GM18508 (cell line): ENCODE measurements around the gene CALM1.

ENCODE experiments used
- ATAC-seq: cut with Tn5 transposase; IDR thresholded peaks from one replicate; pipeline ENCODE4 v1.9.1; 2021; ENCODE audit warnings: moderate number of reproducible peaks; ENCODE audit not compliant: insufficient read depth, unreplicated experiment

The CALM1 gene

GRCh38 chr14:90438841-90439240 is 42.0 kb downstream of the CALM1 start:
- ATAC-seq, result no peak

DNA sequence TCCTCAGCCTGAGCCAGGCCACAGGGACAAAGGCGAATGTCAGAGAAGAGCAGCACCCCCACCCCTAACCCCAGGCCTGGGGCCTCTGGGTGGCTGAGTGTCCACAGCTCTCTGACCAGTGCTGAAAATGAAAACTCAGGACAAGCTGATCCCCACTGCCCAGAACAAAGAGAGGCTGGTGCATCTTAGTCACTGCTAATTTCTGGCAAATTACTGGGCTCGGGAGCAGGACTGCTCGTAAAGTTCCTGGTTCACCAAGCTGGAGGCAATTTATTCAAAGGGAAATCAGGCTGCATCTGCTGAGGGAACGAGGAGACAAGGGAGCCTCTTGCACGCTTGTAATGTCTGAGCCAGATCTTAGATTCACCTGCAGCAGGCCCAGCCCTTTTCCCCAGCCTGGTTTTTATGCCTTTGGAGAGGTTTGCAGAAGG is 43.2 kb downstream of the CALM1 start:
- no peak for ATAC-seq

DNA sequence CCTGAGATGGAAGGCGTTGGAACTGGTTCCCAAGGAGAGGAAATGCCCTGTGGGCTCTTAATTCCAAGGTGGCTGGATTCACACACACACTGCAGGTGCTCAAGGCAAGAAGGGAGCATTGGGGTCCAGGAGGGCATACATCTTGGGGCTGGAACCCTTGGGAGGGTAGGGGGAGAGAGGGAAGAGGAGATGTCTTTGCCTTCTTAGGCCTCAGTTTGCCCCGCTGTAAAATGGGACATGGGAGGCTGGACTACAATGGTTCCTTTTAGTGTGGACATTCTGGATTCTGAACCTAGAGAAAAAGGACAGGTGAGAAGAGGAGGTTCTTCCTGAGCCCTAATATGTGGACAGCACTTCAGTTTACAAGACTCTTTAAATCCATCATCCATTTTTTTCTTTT is 43.8 kb downstream of the CALM1 start:
- ATAC-seq, result no peak

GRCh38 chr14:90442388-90442787 is 45.6 kb downstream of the CALM1 start:
- no peak for ATAC-seq

DNA sequence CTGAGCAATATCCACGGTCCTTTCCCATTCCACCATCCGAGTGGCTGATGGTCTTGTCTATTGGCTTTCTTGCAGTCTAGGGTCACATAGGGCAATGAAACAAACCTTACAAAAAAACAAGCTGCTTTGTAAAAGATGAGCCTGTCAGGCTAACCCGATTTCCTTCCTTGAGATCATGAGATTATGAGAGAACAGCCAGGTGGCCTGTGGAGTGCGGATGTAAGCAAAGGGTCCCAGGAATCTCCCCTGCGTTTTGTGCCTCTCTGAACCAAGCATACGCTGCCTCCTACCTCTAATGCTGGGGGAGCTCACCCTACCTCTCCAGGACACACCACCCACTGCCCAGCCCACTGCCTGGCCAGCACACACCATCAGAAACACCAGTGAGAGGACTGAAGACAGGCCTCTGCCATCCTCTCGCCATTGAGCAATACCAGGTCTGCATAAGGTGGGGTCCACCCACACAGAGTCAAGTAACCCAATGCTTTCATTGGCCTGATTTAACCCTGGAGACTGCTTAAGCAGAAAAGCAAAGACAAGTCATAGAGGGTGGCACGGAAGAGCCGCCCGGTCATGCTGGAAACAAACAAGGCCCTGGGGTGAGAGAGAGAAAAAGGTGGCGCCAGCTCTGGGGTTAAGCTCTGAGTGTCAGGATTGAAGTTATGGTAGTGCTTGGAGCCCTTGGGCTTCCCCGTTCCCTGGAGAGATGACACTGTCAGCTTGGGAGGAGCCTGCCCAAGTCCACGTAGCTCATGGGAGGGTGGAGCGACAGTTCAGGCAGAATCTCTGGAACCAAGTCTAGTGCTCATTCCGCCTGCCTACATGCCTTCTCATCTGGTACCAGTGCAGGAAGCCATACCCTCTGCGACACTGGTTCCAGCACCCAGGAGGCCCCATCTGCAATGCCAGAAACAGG is 46.6 kb downstream of the CALM1 start:
- no peak for ATAC-seq

- no peak for ATAC-seq
Observed at GRCh38 chr14:90444077-90444696, 47.4 kb downstream of the CALM1 start.

GRCh38 chr14:90445011-90445410 is 48.2 kb downstream of the CALM1 start:
- ATAC-seq, result no peak

- no peak for ATAC-seq
Observed at GRCh38 chr14:90446405-90446804, 49.6 kb downstream of the CALM1 start.

DNA sequence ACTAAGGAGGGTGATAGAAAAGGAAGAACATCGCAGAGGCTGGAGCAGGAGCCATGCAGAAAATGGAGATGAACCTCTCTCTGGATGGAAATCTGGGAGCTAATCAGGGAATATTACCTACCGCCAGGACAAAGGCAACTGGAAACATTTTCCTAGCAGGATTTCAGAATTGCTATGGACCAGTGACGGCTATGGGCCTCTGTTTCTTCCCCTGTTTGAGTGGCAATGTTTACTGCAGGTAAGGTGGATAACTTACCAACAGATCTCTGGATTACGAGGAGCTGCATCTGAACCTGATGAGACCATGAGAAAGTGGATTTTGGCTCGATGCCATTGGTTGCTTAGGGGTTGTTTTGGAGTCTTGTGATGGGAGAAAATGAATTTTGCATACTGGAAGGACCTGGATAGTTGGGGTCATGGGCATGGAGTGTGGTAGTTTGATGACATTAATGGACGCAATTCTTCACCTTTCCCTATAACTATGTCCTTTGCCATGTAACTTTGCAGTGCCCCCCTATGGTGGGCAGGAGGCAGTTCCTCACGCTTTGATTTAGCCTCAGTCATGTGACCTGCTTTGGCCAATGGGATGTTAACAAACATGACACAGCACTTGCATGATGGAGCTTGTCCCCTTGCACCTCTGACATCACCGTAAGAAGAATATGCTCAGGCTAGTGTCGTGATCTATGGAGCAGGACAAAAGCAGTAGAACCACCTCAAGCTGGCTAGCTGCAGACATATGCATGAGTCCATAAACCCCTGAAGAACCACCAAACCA is 51.1 kb downstream of the CALM1 start:
- ATAC-seq, result no peak

- no peak for ATAC-seq
Observed at GRCh38 chr14:90449411-90449810, 52.6 kb downstream of the CALM1 start.

DNA sequence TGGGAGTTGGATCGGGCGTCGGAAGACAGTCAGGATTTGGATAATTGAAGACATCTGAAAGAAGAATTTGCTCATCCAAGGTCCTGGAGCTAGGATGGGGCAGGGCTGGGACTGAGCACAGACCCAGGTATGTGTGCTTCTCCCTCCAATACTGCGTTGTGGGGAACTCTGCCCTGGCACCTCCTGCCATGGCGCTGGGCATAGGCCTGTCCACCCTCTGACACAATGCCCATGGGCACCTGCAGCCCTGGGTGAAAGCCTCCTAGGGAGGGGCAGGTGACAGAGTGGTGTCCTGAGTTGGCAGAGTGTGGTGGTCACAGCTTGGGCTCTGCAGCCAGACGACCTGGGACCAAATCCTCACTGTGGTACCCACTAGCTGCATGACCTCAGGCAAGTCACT is 53.3 kb downstream of the CALM1 start:
- ATAC-seq, result no peak

- no peak for ATAC-seq
Observed at GRCh38 chr14:90450667-90451066, 53.8 kb downstream of the CALM1 start.

DNA sequence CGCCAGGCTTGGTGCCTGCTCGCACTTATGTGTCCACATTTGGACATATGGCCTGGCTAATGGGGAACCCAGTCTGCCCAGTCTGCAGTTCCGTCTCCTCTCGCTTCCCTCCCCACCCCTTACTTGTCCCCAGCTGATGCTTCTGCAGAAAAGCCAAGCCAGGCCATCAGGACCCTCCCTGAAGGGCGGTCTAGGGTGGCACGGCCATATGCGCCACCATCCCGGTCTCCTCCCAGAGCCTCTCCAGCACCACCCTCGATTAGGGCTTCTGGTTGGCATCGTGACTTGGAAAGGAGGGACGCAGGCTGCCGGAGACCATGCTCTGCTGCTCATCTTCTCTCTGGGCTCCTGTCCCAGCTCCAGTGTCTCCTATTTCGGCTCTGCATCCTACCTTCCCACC is 54.6 kb downstream of the CALM1 start:
- no peak for ATAC-seq

- ATAC-seq, result no peak
Observed at GRCh38 chr14:90451961-90452360, 55.1 kb downstream of the CALM1 start.

DNA sequence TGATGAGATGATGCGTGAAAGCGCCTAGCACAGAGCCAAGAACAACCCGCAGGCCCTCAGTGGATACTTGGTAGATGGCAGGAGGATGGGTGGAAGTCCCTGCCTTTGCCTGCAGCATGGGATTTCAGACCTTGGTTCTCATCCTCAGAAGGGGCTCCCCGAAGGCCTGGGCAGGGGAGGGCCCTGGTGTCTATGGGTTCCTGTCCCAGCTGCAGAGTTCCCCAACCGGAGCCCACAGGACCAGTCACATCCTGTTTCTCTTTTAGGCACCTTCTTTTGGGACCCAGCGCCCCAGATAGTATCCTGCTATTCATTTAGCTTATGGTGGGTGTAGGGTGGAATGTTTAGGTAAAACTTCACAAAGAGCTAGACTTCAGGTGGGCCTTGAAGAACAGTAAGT is 55.5 kb downstream of the CALM1 start:
- ATAC-seq, result no peak

GRCh38 chr14:90453401-90453951 is 56.6 kb downstream of the CALM1 start:
- no peak for ATAC-seq

GRCh38 chr14:90454041-90455000 is 57.5 kb downstream of the CALM1 start:
- ATAC-seq, result no peak

GRCh38 chr14:90455100-90455571 is 58.3 kb downstream of the CALM1 start:
- no peak for ATAC-seq

- no peak for ATAC-seq
Observed at GRCh38 chr14:90456551-90456950, 59.7 kb downstream of the CALM1 start.
